SK-N-SH treated with all-trans-retinoic acid at 6 μM for 48 hours (cell line): ENCODE data around the gene MRPL36.

Experiments used
- ATAC-seq: fragments of 200-7000 bp; cut with Tn5 transposase; 3 replicates; pipeline ENCODE4 v1.9.1; 2020; ENCODE audit warnings: mild to moderate bottlenecking, moderate library complexity
- ARNTL ChIP-seq: fragments of 450-650 bp; formaldehyde crosslinking; IDR thresholded peaks from 2 replicates; pipeline ENCODE4 v1.5.0; 2020; ENCODE audit warnings: low read depth, mild to moderate bottlenecking, moderate library complexity, borderline replicate concordance
- CREB5 ChIP-seq: fragments of 250-450 bp; sonication (Bioruptor Pico); IDR thresholded peaks from 2 replicates; pipeline ENCODE4 v1.5.1; 2020; ENCODE audit warnings: low read depth, mild to moderate bottlenecking, moderate library complexity
- CSDC2 ChIP-seq: fragments of 250-450 bp; sonication (Bioruptor Pico); IDR thresholded peaks from 2 replicates; pipeline ENCODE4 v1.5.0; 2020; ENCODE audit warnings: mild to moderate bottlenecking, moderate library complexity
- CSRNP3 ChIP-seq: fragments of 250-450 bp; sonication (Bioruptor Pico); IDR thresholded peaks from 2 replicates; pipeline ENCODE4 v1.5.1; 2021; ENCODE audit warnings: mild to moderate bottlenecking, moderate library complexity
- ESRRG ChIP-seq: fragments of 250-450 bp; sonication (Bioruptor Pico); IDR thresholded peaks from 2 replicates; pipeline ENCODE4 v1.6.1; 2021; ENCODE audit warnings: mild to moderate bottlenecking
- GLIS3 ChIP-seq: fragments of 250-450 bp; sonication (Bioruptor Pico); IDR thresholded peaks from 2 replicates; pipeline ENCODE4 v1.5.0; 2020; ENCODE audit warnings: mild to moderate bottlenecking, moderate library complexity
- ISL1 ChIP-seq: fragments of 250-450 bp; sonication (Bioruptor Pico); IDR thresholded peaks from 2 replicates; pipeline ENCODE4 v2.1.2; 2022; ENCODE audit warnings: mild to moderate bottlenecking, moderate library complexity
- OSR1 ChIP-seq: fragments of 250-450 bp; sonication (Bioruptor Pico); IDR thresholded peaks from 2 replicates; pipeline ENCODE4 v1.8.0; 2022; ENCODE audit warnings: moderate library complexity, mild to moderate bottlenecking, inconsistent platforms
- PPARA ChIP-seq: fragments of 250-450 bp; sonication (Bioruptor Pico); IDR thresholded peaks from 2 replicates; pipeline ENCODE4 v1.5.0; 2020; ENCODE audit warnings: mild to moderate bottlenecking, borderline replicate concordance
- RARB ChIP-seq: fragments of 250-450 bp; sonication (Bioruptor Pico); IDR thresholded peaks from 2 replicates; pipeline ENCODE4 v1.8.0; 2021; ENCODE audit warnings: mild to moderate bottlenecking, moderate library complexity
- TCF4 ChIP-seq: fragments of 250-450 bp; sonication (Bioruptor Pico); IDR thresholded peaks from 2 replicates; pipeline ENCODE4 v1.8.0; 2021; ENCODE audit warnings: mild to moderate bottlenecking, moderate library complexity, borderline replicate concordance
- TOX ChIP-seq: fragments of 250-450 bp; sonication (Bioruptor Pico); IDR thresholded peaks from 2 replicates; pipeline ENCODE4 v1.8.0; 2021; ENCODE audit warnings: mild to moderate bottlenecking, moderate library complexity, borderline replicate concordance
- TSHZ2 ChIP-seq: fragments of 250-450 bp; sonication (Bioruptor Pico); IDR thresholded peaks from 2 replicates; pipeline ENCODE4 v1.5.0; 2020; ENCODE audit warnings: mild to moderate bottlenecking, moderate library complexity
- ZFP3 ChIP-seq: fragments of 250-450 bp; sonication (Bioruptor Pico); IDR thresholded peaks from 2 replicates; pipeline ENCODE4 v1.5.0; 2020; ENCODE audit warnings: mild to moderate bottlenecking, moderate library complexity
- ZFP30 ChIP-seq: fragments of 450-650 bp; formaldehyde crosslinking; IDR thresholded peaks from 2 replicates; pipeline ENCODE4 v1.5.0; 2022; ENCODE audit warnings: mild to moderate bottlenecking, moderate library complexity
- ZNF565 ChIP-seq: fragments of 450-650 bp; formaldehyde crosslinking; conservative IDR thresholded peaks from 2 replicates; pipeline ENCODE4 v1.5.0; 2020; ENCODE audit warnings: low read depth, mild to moderate bottlenecking, moderate library complexity
- ZNF70 ChIP-seq: fragments of 450-650 bp; formaldehyde crosslinking; IDR thresholded peaks from 2 replicates; pipeline ENCODE4 v1.5.0; 2020; ENCODE audit warnings: mild to moderate bottlenecking, moderate library complexity
- ZNF8 ChIP-seq: fragments of 450-650 bp; formaldehyde crosslinking; IDR thresholded peaks from 2 replicates; pipeline ENCODE4 v1.5.0; 2020; ENCODE audit warnings: mild to moderate bottlenecking, moderate library complexity
- TF ChIP-seq, protein P1 (sequence below): fragments of 250-450 bp; sonication (Bioruptor Pico); IDR thresholded peaks from 2 replicates; pipeline ENCODE4 v1.8.0; 2021; ENCODE audit warnings: low read depth, mild to moderate bottlenecking, moderate library complexity, borderline replicate concordance
- TF ChIP-seq, protein P2 (sequence below): fragments of 250-450 bp; sonication (Bioruptor Pico); IDR thresholded peaks from 2 replicates; pipeline ENCODE4 v1.8.0; 2020; ENCODE audit warnings: mild to moderate bottlenecking, moderate library complexity, borderline replicate concordance

The MRPL36 gene

DNA sequence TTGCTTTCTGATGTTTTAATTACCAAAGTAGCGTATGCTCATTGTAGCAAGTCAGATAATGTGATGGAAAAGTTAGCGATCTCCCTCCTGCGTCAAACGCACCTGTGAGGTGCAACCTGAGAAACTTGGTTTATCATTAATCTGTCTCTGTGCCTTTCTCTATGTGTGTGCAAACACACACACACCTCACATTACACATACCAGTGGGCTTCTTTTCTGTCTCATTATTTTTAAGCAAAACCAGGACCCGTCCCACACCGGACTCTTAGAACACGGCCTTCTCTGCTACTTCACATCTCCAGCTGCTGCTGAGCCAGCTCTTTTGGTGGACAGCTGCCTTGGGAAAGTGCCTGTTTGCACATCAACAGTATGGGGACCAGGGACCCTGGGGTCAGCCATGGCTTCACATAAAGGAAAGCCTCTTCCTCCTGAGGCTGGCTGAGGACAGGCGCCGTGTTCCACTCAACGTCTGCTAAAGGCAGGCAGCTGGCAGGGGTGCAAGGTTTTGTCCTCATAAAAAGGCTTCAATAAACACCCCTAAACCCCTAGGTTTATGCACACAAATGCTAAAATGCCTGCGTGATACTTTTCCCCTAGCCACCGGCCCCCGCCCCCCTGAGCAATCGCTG, 44.2 kb downstream of the MRPL36 start (continued):
- TF ChIP-seq ZNF565, result no peak
- TF ChIP-seq ZFP3 (CRISPR knock-in tag), result no peak
- no peak for TF ChIP-seq TCF4 (CRISPR knock-in tag)
- TF ChIP-seq, protein P1, sequence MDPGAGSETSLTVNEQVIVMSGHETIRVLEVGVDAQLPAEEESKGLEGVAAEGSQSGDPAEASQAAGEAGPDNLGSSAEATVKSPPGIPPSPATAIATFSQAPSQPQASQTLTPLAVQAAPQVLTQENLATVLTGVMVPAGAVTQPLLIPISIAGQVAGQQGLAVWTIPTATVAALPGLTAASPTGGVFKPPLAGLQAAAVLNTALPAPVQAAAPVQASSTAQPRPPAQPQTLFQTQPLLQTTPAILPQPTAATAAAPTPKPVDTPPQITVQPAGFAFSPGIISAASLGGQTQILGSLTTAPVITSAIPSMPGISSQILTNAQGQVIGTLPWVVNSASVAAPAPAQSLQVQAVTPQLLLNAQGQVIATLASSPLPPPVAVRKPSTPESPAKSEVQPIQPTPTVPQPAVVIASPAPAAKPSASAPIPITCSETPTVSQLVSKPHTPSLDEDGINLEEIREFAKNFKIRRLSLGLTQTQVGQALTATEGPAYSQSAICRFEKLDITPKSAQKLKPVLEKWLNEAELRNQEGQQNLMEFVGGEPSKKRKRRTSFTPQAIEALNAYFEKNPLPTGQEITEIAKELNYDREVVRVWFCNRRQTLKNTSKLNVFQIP (CRISPR knock-in tag), result no peak

GRCh38 chr5:1754531-1755220, 45.0 kb downstream of the MRPL36 start:
- ATAC-seq, result no peak
- TF ChIP-seq ISL1 (CRISPR knock-in tag) (no peak), ZFP3 (CRISPR knock-in tag) (no peak), ZFP30 (CRISPR knock-in tag) (no peak), ESRRG (CRISPR knock-in tag) (no peak), CSDC2 (CRISPR knock-in tag) (no peak)

DNA sequence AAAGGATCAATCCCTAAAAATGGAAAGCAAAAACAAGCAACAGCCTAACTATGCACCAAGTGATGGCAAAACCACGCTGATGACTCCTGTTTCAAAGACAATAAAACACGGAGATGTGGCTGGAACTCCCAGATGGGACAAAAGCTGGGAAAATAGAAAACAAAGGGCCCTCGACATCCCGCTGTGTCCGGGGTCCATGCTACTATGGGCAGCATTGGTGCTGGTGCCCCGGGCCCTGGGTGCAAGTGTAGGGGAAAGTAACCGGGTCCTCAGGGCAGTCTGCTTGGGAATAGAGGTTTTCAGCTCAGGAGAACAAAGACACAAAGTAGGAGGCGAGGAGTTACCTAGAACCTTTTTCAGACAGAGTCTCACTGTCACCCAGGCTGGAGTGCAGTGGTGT, 46.1 kb downstream of the MRPL36 start:
- TF ChIP-seq ESRRG (CRISPR knock-in tag) (no peak), ZNF70 (CRISPR knock-in tag) (no peak), RARB (CRISPR knock-in tag) (no peak), ARNTL (CRISPR knock-in tag) (no peak), GLIS3 (CRISPR knock-in tag) (no peak), TOX (no peak), CREB5 (CRISPR knock-in tag) (no peak), ZNF8 (CRISPR knock-in tag) (no peak), CSRNP3 (CRISPR knock-in tag) (no peak), CSDC2 (CRISPR knock-in tag) (no peak), TCF4 (CRISPR knock-in tag) (no peak), PPARA (CRISPR knock-in tag) (no peak), OSR1 (CRISPR knock-in tag) (no peak), TSHZ2 (CRISPR knock-in tag) (no peak), ZFP3 (CRISPR knock-in tag) (no peak), ZFP30 (CRISPR knock-in tag) (no peak), ZNF565 (no peak)
- TF ChIP-seq, protein P2, sequence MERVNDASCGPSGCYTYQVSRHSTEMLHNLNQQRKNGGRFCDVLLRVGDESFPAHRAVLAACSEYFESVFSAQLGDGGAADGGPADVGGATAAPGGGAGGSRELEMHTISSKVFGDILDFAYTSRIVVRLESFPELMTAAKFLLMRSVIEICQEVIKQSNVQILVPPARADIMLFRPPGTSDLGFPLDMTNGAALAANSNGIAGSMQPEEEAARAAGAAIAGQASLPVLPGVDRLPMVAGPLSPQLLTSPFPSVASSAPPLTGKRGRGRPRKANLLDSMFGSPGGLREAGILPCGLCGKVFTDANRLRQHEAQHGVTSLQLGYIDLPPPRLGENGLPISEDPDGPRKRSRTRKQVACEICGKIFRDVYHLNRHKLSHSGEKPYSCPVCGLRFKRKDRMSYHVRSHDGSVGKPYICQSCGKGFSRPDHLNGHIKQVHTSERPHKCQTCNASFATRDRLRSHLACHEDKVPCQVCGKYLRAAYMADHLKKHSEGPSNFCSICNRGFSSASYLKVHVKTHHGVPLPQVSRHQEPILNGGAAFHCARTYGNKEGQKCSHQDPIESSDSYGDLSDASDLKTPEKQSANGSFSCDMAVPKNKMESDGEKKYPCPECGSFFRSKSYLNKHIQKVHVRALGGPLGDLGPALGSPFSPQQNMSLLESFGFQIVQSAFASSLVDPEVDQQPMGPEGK, result no peak
- ATAC-seq, result no peak
